GM12878 (cell line): ENCODE data around the gene TSPAN16.

ENCODE experiments used
- CBX5 ChIP-seq: sonication (generic); IDR thresholded peaks from 2 replicates; pipeline ENCODE4 v1.6.1; 2016; ENCODE audit warnings: low read depth, moderate library complexity, mild to moderate bottlenecking, inconsistent platforms
- GABPA ChIP-seq: IDR thresholded peaks from 2 replicates; pipeline ENCODE4 v1.6.1; 2014; ENCODE audit warnings: antibody characterized with exemption, low read depth, mild to moderate bottlenecking, inconsistent platforms
- POLR2A ChIP-seq: IDR thresholded peaks from 2 replicates; pipeline ENCODE4 v1.6.1; 2011; ENCODE audit warnings: low read depth, mild to moderate bottlenecking, low read length
- RAD21 ChIP-seq: IDR thresholded peaks from 2 replicates; pipeline ENCODE4 v1.6.1; 2011; ENCODE audit warnings: mild to moderate bottlenecking, low read depth, low read length, moderate library complexity; ENCODE audit not compliant: insufficient read depth
- SREBF2 ChIP-seq: IDR thresholded peaks from 2 replicates; pipeline ENCODE4 v1.6.1; 2012; ENCODE audit warnings: mild to moderate bottlenecking, low read length
- TCF7 ChIP-seq: IDR thresholded peaks from 2 replicates; pipeline ENCODE4 v1.6.1; 2014; ENCODE audit warnings: antibody characterized with exemption, borderline replicate concordance
- TF ChIP-seq, protein P1 (sequence below), 3 experiments: IDR thresholded peaks in 2 of 3; conservative IDR thresholded peaks in 1 of 3; 2 replicates each; pipeline ENCODE4 v1.5.1; 2011; ENCODE audit warnings: low read depth in 3 of 3, low read length in 3 of 3, mild to moderate bottlenecking in 3 of 3, control low read depth in 2 of 3, moderate library complexity in 2 of 3, inconsistent platforms in 1 of 3, mixed read lengths in 1 of 3; ENCODE audit not compliant: control insufficient read depth in 2 of 3, insufficient read depth in 1 of 3; ENCODE audit errors: extremely low read depth in 1 of 3
- TF ChIP-seq, protein P2 (sequence below): IDR thresholded peaks from 2 replicates; pipeline ENCODE4 v1.6.1; 2012; ENCODE audit warnings: mild to moderate bottlenecking, low read depth, low read length
- TF ChIP-seq, protein P3 (sequence below): fragments of 450-650 bp; IDR thresholded peaks from 2 replicates; pipeline ENCODE4 v1.6.1; 2017; ENCODE audit warnings: mild to moderate bottlenecking, moderate library complexity

DNA sequence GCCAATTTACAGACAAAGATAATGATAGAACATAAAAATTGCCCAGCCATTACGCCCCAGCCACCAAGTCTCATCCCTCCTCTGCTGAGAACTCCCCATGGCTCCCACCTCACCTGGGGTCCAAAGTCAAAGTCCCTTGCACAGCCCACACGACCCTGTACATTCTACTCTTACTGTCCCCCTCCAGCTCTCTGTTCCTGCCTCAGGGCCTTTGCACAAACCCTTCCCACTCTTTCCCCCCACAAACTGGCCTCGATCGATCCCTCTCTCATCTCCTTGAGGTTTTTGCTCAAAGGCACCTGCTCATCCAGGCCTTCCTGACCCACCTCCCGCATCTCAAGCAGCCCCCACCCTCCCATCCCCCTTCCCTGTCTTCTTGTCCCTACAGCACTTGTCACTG, 35.0 kb upstream of the TSPAN16 start:
- TF ChIP-seq, protein P1, sequence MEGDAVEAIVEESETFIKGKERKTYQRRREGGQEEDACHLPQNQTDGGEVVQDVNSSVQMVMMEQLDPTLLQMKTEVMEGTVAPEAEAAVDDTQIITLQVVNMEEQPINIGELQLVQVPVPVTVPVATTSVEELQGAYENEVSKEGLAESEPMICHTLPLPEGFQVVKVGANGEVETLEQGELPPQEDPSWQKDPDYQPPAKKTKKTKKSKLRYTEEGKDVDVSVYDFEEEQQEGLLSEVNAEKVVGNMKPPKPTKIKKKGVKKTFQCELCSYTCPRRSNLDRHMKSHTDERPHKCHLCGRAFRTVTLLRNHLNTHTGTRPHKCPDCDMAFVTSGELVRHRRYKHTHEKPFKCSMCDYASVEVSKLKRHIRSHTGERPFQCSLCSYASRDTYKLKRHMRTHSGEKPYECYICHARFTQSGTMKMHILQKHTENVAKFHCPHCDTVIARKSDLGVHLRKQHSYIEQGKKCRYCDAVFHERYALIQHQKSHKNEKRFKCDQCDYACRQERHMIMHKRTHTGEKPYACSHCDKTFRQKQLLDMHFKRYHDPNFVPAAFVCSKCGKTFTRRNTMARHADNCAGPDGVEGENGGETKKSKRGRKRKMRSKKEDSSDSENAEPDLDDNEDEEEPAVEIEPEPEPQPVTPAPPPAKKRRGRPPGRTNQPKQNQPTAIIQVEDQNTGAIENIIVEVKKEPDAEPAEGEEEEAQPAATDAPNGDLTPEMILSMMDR (IDR thresholded peaks at IDR 0.05 in 2 of 3, conservative IDR thresholded peaks at IDR 0.05 in 1 of 3; ENCODE audit: control insufficient read depth in 2 of 3, extremely low read depth in 1 of 3, insufficient read depth in 1 of 3, low read depth in 3 of 3, low read length in 3 of 3) = no peak
- no peak for TF ChIP-seq GABPA
- TF ChIP-seq POLR2A = no peak
- TF ChIP-seq, protein P2, sequence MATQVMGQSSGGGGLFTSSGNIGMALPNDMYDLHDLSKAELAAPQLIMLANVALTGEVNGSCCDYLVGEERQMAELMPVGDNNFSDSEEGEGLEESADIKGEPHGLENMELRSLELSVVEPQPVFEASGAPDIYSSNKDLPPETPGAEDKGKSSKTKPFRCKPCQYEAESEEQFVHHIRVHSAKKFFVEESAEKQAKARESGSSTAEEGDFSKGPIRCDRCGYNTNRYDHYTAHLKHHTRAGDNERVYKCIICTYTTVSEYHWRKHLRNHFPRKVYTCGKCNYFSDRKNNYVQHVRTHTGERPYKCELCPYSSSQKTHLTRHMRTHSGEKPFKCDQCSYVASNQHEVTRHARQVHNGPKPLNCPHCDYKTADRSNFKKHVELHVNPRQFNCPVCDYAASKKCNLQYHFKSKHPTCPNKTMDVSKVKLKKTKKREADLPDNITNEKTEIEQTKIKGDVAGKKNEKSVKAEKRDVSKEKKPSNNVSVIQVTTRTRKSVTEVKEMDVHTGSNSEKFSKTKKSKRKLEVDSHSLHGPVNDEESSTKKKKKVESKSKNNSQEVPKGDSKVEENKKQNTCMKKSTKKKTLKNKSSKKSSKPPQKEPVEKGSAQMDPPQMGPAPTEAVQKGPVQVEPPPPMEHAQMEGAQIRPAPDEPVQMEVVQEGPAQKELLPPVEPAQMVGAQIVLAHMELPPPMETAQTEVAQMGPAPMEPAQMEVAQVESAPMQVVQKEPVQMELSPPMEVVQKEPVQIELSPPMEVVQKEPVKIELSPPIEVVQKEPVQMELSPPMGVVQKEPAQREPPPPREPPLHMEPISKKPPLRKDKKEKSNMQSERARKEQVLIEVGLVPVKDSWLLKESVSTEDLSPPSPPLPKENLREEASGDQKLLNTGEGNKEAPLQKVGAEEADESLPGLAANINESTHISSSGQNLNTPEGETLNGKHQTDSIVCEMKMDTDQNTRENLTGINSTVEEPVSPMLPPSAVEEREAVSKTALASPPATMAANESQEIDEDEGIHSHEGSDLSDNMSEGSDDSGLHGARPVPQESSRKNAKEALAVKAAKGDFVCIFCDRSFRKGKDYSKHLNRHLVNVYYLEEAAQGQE = no peak
- no peak for TF ChIP-seq TCF7
- no peak for TF ChIP-seq CBX5
- TF ChIP-seq, protein P3, sequence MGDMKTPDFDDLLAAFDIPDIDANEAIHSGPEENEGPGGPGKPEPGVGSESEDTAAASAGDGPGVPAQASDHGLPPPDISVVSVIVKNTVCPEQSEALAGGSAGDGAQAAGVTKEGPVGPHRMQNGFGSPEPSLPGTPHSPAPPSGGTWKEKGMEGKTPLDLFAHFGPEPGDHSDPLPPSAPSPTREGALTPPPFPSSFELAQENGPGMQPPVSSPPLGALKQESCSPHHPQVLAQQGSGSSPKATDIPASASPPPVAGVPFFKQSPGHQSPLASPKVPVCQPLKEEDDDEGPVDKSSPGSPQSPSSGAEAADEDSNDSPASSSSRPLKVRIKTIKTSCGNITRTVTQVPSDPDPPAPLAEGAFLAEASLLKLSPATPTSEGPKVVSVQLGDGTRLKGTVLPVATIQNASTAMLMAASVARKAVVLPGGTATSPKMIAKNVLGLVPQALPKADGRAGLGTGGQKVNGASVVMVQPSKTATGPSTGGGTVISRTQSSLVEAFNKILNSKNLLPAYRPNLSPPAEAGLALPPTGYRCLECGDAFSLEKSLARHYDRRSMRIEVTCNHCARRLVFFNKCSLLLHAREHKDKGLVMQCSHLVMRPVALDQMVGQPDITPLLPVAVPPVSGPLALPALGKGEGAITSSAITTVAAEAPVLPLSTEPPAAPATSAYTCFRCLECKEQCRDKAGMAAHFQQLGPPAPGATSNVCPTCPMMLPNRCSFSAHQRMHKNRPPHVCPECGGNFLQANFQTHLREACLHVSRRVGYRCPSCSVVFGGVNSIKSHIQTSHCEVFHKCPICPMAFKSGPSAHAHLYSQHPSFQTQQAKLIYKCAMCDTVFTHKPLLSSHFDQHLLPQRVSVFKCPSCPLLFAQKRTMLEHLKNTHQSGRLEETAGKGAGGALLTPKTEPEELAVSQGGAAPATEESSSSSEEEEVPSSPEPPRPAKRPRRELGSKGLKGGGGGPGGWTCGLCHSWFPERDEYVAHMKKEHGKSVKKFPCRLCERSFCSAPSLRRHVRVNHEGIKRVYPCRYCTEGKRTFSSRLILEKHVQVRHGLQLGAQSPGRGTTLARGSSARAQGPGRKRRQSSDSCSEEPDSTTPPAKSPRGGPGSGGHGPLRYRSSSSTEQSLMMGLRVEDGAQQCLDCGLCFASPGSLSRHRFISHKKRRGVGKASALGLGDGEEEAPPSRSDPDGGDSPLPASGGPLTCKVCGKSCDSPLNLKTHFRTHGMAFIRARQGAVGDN = no peak
- no peak for TF ChIP-seq SREBF2
- TF ChIP-seq RAD21 = no peak
